GM19372 (cell line): Measurements from ENCODE around the gene OR51B4.
"Not testable (repeated sequence)": the region's sequence is repeated elsewhere in the genome, so short reads cannot be mapped to it uniquely, and the experiment has no call there.

Experiments used
- ATAC-seq: cut with Tn5 transposase; IDR thresholded peaks from one replicate; pipeline ENCODE4 v1.9.1; 2021; ENCODE audit warnings: mild to moderate bottlenecking, low read depth, moderate library complexity; ENCODE audit not compliant: unreplicated experiment

Gene OR51B4

GRCh38 chr11:5301846-5302245 lies at the start of gene OR51B4:
Gene OR51B4 (minus strand): TSS chr11:5301946. CDS start chr11:5301946, 0 bp downstream.
- ATAC-seq = no peak

- no peak for ATAC-seq
Measured at GRCh38 chr11:5351208-5351607, 49.5 kb upstream of the OR51B4 start, which contains the start of gene OR51B6. Gene OR51B6 (plus strand): TSS chr11:5351508. CDS start chr11:5351508, 0 bp downstream.

GRCh38 chr11:5349550-5349949 lies 47.8 kb upstream of the OR51B4 start:
- no peak for ATAC-seq

- ATAC-seq = no peak
Measured at GRCh38 chr11:5348551-5349194, 46.9 kb upstream of the OR51B4 start.

- ATAC-seq = no peak
Measured at GRCh38 chr11:5345831-5346230, 44.1 kb upstream of the OR51B4 start.

GRCh38 chr11:5343474-5344335 lies 42.0 kb upstream of the OR51B4 start, which contains the start of gene OR51B5:
Gene OR51B5 (minus strand): TSS chr11:5343524. CDS start chr11:5343524, 0 bp downstream.
- ATAC-seq = no peak

GRCh38 chr11:5339771-5340322 lies 38.1 kb upstream of the OR51B4 start:
- ATAC-seq = peak; percentile 66

GRCh38 chr11:5337253-5337652 lies 35.5 kb upstream of the OR51B4 start:
- not testable (repeated sequence) for ATAC-seq

GRCh38 chr11:5336331-5336730 lies 34.6 kb upstream of the OR51B4 start:
- ATAC-seq = no peak

GRCh38 chr11:5335170-5335569 lies 33.4 kb upstream of the OR51B4 start:
- ATAC-seq = no peak

GRCh38 chr11:5324197-5324596 lies 22.5 kb upstream of the OR51B4 start, which contains the start of gene OR51B2:
Gene OR51B2 (minus strand): TSS chr11:5324297. CDS start chr11:5324297, 0 bp downstream.
- ATAC-seq = no peak

GRCh38 chr11:5317292-5317691 lies 15.5 kb upstream of the OR51B4 start:
- no peak for ATAC-seq

- not testable (repeated sequence) for ATAC-seq
Measured at GRCh38 chr11:5313326-5314023, 11.7 kb upstream of the OR51B4 start.

GRCh38 chr11:5310423-5310822 lies 8.7 kb upstream of the OR51B4 start:
- no peak for ATAC-seq

- no peak for ATAC-seq
Measured at GRCh38 chr11:5307256-5308019, 5.7 kb upstream of the OR51B4 start.

GRCh38 chr11:5304046-5304445 lies 2.3 kb upstream of the OR51B4 start:
- ATAC-seq = no peak

GRCh38 chr11:5303626-5304025 lies 1.9 kb upstream of the OR51B4 start:
- ATAC-seq = no peak

GRCh38 chr11:5300251-5300650 lies 1.5 kb downstream of the OR51B4 start:
- ATAC-seq = no peak

GRCh38 chr11:5298451-5298850 lies 3.3 kb downstream of the OR51B4 start:
- ATAC-seq = no peak
